Measurements from ENCODE around the gene EIF1AD.
"Not testable (repeated sequence)": the region's sequence is repeated elsewhere in the genome, so short reads cannot be mapped to it uniquely, and the experiment has no call there.

The EIF1AD gene, protein sequence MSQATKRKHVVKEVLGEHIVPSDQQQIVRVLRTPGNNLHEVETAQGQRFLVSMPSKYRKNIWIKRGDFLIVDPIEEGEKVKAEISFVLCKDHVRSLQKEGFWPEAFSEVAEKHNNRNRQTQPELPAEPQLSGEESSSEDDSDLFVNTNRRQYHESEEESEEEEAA

DNA sequence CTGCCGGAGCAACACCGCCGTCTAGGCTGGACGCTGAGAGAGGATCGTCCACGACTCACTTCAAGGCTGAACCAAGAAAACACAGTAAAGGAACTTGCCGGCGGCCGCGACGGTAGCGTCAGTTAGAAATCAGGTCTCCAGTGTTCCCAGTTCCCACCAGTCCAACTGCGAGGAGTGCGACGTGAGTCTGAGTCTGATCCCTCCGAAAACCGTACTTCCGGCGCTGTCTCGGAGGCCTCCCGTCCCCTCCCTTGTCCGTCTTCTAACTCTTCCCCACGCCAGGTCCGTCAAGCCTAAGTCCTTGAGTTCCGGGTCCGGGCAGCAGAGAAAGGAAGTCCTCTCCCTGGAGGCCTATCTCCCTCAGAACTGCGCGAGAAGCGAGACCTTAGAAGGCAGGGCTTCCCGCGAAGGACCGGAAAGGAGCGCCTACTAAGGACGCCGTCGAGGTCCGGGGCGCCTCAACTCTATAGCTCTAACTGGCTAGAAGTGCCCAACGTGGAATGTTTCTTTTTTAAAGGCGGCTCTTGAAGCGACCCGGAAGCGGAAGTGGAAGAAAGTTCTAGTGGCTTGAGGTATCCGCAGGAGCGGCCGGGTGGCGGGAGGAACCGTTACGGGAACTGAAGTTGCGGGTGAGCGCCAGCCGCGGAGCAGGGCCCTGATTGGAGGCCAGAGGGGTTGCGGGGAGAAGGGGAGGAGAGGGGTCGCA lies at the start of gene EIF1AD, which contains the start of gene BANF1:
Gene EIF1AD (minus strand): TSS at position 216 of the 706 bp plus-strand sequence. CDS start 1,768 bp downstream, outside the sequence.
Gene BANF1 (plus strand): TSS at position 562 of the 706 bp plus-strand sequence. CDS start 748 bp downstream, outside the sequence.
- peak; percentile 99 for DNase-seq

DNA sequence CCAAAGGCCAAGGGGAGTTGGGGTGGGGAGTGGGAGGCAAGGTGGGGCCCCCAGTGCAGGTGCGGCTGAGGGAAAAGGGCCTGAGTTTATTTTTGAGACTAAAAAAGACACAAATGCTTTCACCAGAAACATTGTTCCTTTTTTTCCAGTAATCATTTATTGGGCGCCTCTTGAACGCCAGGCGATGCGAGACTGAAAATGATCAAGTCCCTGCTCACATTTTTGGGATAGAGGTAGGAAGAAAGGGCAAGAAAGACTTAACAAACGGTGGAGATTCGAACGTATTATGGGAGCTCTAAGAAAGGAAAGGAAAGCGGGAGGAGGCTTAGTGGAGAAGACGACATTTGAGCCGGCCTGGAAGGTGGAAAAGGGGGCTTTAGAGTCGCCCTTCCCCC lies 49.4 kb upstream of the EIF1AD start:
- no peak for DNase-seq

DNA sequence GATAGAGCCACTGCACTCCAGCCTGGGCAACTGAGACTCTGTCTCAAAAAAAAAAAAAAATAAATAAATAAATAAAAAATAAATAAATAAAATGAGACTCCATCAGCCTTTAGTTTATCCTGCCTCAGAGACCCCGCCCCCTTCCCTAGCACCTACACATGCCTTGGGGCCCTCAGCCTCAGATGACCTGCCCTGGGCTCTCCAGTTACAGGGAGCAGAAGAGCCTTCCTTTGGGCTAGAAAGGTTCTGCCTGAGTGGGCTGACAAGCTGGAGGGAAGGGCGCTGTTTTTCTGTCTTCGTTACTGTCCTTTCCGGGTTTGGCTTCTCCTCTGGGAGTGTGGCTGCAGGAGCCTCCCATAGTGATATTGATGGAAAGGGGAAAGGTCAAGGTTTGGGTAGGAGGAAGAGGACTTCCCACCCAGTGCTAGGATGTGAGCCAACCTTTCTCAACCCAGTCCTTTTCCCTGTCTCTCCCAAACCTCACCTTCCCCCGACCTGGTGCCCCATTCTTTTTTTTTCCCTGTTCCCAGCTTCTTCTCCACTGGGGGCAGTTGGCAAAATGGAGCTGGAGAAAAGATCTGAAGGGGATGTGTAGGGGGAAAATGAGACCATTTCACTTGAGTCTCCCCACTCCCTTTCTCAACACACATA lies 48.7 kb upstream of the EIF1AD start:
- no peak for DNase-seq

DNA sequence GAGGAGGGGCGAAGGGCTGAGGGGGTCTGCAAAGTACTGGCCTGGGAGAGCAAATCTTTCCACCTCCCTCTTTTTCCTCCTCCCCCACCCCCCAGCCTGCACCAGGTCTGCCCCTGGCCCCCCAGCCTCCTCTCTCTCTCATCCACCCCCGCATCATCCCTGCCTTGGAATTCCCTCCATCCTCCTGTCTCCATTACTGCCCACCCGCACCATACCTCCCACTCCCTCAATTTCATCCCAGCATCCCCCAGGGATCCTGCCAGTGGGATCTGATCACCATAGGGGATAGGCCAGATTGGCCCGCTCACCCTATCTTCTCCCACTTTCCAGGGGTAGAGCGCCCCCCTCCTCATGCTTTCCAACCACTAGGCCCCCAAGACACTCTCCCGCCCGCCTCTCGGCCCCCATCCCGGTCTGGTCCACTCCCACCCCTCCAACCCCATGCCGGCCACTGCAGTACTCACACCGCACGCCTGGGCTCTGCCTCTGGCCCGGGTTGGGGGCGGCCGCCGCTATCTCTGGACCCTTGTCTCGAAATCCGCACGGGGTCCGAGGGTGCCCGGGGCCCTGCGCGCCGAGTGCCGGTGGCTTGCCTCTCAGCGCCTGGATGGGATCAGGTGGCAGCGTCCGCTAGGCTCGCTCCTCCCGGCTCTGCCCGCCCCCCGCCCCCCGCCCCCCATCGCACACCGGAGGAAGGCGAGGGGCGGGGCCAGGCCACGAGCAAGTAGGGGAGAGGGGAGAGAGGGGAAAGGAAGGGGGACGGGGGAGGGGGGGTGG lies 46.8 kb upstream of the EIF1AD start, which contains the start of gene GAL3ST3:
Gene GAL3ST3 (minus strand): TSS at position 615 of the 777 bp plus-strand sequence. CDS start 3,746 bp downstream, outside the sequence.
- no peak for DNase-seq

DNA sequence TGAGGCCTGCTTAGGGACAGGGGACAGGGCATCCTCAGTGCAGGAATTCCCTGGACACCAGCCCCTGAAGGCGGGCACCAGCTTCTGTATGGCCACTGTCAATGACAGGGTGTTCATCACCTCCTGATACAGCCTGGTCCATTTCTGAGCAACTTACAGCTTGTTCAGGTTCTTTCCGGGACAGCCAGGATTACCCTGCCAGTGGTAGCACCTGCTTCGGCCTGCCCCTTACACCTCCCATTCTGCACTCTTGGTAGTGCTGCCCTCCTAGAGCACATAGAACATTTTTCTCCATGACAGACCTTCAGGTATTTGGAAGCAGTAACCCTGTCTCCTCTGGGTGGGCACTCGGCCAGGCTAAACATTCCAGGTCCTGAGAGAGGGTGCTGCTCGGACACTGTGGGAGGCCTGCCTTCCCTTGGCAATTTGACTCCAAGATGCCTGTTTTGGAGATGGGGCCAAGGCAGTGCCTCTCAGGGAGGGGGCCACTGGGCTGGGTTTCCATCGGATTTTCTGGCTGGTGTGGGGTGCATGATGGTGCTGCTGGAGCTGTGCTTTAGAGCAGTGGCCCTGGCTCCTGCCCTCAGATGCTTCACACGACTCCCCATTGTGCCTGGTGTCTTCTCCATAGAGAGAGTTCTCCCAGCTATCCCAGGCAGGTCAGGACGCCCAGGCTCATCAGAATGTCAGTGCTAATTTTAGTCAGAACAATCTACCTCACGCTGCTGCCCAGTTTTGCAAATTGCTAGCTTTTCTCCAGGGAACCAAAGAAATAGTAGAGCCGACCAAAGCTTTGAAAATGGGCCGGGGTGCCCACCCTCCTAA lies 45.8 kb upstream of the EIF1AD start:
- no peak for DNase-seq

DNA sequence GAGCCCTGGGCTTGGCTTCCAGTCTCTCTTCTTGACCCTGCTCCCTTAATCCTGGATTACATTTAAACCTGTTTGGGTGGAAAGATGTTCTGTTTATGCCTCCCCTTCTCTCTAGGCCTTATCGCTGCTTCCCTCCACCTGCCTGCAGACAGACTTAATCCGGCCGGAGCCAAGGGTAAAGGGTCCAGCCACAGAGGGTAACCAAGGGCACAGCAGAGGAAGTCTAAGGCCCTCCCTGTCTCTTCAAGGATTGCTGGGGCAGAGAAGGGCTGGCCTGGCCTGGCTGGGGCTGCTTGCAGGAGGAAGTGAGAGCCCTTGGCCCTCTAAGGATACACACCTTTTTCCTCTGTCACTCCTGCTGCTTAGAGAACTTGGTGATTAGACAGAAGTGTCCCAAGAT lies 44.9 kb upstream of the EIF1AD start:
- no peak for DNase-seq

DNA sequence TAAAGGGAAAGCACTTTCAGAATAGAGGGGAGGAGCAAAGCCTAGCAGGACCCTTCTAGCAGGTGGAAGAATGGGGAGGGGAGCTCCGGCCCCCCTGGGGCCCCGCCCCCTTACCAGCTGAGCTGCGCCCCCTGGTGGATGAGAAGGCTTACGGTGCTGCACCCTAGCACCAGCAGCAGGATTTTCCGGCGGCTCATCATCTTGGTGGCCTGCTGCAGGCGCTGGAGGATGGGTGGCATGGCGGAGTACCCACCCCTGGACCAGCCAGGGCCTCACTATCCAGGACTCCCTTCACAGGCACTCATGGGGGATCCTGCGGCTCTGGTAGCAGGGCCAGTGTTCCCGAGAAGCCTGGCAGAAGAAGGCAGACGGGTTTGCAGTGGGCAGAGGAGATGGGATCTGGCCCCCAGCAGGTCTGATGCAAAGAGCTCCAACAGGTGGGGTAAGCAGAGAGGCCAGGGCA lies 43.3 kb upstream of the EIF1AD start:
- peak; percentile 87 for DNase-seq

DNA sequence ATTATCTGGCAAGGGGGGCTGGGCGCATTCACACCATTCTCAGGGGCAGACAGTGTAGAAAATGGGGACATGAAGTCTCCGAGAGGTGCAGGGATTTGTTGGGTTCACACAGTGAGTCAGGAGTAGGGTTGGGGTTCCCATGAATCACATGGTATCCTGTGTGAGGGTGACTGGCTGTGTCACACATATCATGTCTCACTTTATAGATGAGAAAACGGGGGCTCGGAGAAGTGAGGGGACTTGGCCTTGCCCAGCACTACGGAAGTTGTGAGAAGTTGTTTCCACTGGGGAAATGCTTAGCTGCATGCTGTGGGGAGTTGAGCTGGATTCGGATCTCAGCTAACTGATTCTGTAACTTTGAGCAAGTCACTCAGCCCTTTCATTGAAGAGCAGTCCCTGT lies 42.8 kb upstream of the EIF1AD start:
- DNase-seq, result no peak

DNA sequence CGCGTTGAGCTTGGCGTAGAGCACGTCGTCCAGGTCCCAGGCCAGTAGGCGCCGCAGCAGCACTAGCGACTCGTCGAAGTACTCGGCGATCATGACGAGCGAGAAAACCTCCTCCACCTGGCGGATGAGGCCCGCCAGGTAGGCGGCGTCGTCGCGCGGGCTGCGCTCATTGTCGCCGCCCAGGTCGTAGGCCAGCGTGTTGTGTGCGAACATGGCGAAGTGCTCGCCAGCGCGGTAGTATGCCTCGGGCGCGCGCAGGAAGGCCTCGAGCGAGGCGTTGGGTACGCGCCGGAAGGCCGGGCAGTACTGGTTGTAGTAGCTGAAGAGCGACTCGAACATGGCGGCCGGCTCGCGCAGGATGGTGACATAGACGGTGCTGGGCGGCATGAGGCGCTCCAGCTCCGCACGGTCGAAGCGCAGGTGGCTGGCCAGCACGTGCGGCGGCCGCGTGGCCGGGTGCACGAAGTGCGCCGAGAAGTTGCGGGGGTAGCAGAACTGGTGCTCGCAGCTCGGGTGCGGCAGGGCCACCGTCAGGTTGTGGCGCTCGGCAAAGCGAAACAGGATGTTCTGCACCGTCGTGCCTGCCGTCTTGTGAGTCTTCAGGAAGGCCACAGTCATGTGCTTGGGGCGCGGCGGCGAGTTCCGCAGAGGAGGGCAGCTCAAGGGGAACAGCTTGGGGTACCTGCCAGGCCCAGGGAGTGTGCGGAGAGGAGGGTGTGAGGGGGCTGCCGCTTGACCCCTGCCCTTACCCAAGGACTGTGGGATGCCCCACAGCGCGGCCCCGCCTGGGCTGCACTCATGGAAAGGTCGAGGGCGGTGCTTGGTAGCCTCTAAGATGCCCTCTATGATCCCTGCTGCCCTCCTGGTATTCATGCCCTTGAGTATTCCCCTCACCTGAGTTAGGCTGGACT lies 41.3 kb upstream of the EIF1AD start:
- DNase-seq, result no peak

DNA sequence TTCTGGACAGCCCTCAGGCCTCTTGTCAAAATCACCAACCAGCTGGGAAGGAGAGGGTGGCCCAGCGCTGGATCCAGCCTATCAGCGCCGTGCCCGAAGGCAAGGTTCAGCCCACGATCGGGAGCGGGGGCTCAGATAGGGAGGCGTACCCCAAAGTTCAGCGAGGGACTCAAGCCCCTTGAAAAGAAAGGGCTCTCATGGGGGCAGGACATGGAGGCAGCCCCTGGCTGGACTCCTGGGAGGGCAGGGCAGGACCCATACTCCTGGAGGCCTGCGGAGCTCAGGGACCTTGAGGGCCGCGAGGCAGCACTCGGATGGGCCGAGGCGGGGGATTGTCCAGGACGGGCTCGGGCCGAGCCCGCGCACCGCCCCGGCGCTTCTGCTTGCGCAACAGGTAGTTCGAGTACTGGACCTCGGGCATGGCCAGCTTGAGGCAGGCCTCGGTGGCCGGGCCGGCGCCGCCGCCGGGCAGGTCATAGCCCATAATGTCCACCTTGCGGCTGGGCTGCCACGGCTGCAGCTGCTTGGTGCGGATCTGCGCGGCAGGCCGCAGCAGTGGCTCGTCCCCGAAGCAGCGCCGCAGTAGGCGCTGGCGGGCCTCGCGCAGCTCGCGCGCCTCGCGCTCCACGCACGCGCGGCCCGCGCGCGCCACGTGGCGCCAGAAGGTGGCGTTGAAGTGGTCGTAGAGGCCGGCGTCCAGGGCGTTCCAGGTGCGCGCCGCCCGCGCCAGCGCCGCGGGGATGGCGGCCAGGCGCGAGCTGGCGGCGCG lies 40.5 kb upstream of the EIF1AD start:
- no peak for DNase-seq

DNA sequence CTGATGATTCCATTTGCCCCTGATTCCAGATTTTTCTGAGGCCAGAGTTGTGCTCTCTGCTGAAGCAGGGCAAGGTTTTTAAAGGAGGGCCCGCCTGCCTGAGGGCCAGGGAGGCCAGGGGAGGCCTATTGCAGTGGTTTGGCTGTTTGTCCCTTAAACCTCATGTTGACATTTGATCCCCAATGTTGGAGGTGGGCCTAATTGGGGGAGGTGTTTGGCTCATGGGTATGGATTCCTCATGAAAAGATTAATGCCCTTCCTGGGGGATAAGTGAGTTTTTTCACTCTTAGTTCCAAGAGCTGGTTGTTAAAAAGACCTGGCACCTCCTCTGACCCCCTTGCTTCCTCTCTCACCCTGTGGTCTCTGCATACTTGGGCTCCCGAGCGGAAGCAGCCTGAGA lies 37.8 kb upstream of the EIF1AD start:
- DNase-seq, result no peak

DNA sequence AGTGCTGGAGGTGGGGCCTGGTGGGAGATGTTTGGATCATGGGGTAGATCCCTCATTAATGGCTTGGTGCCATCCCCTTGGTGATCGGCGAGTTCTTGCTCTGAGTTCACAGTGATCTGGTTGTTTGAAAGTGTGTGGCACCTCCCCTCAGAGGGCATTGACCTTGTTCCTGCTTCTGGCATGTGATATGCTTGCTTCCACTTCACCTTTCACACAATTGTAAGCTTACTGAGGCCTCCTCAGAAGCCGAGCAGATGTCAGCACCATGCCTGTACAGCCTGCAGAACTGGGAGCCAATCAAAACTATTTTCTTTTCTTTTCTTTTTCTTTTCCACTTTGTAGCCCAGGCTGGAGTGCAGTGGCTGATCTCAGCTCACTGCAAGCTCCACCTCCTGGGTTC lies 35.4 kb upstream of the EIF1AD start:
- DNase-seq, result no peak

DNA sequence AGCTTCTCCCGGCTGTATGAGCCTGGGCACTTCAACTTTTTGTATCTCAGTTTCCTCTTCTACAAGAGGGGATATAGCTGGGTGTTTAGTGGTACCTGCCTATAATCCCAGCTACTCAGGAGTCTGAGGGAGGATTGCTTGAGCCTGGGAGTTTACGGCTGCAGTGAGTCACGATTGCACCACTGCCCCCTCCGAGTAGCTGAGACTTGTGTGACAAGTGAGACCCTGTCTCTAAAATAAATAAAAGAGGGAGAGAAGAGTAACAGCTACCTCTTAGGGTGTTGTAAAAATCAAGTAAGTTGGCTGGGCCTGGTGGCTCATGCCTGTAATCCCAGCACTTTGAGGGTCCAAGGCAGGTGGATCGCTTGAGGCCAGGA lies 34.4 kb upstream of the EIF1AD start:
- DNase-seq, result no peak

DNA sequence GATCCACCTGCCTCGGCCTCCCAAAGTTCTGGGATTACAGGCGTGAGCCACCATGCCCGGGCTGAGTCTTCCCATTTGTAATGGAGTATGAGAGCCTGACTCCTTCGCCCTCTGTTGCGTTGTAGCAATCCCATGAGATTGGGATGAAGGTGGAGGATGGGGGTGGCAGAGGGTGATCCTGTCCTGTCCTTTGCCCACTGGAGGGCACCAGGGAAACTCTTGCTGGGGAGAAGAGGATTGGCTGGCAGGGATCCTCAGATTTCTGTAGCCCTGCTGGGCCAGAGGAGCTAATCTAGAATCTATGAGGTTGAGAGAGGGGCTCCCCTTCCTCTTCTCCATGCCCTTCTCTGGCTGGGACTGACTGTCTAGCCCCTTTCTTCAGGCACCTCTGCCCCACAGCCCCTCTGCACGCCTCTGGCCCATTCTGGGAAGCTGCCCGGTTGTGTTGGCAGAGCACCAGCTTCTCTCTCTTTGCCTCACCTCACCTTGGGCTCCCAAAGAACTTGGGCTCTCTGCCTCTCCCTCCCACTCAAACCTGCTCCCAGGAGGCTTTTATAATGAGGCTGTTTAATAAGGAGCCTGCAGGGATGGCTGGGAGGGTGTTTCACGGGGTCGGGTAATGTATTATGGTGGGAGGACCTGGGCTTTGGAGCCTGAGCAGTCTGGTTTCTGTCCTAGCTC lies 33.8 kb upstream of the EIF1AD start:
- DNase-seq, result no peak

DNA sequence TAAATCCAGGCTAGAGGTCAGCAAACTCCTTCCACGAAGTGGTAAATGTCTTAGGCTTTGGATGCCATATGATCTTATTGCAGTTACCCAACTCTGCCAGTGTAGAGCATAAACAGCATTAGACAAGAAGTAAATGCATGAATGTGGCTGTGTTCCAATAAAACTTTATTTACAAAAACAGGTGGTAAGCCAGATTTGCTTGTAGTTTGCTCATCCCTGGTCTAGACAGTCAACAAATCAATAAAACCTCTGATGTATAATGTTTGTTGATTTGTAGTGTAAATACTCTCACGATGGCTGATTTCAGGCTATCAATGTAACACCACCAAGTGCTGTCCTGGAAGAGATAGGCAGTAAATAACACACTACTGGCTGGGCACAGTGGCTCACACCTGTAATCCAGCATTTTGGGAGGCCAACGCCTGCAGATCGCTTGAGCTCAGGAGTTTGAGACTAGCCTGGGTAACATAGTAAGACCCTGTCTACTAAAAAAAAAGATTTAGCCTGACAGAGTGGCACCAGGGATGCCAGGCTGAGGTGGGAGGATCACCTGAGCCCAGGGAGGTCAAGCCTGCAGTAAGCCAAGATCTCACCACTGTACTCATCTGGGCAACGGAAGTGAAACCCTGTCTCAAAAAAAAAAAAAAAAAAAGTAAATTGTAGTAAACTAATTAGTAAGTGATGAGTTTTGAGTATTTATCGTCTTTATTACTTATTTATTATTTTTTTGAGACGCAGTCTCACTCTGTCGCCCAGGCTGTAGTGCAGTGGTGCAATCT lies 31.2 kb upstream of the EIF1AD start:
- no peak for DNase-seq

DNA sequence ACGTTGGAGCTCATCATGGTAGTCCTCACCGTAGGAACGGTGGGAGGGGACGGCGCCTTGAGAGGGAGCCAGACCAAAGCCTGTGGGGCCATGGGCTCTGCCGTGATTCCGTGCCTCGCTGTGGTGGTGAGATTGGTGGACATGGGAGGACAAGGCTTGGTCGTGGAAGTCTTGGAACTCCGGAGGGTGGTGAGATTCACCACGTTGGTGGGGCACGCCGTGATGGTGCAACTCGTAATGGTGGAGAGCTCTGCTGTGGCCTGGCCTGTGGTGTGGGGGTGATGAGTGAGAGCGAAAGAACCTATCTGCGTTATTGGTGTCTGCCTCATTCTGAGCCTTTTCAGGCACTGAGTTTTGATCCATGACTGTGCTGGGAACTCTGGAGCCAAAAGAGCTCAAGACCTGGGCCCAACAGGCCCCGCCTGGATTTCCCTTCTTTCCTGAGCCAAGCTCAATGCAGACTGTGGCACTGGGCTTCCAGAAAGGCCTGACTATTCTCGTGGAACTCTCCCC lies 24.1 kb upstream of the EIF1AD start, which contains the start of gene CATSPER1:
Gene CATSPER1 (minus strand): TSS at position 463 of the 513 bp plus-strand sequence. CDS start 100 bp downstream, at position 363.
- no peak for DNase-seq

DNA sequence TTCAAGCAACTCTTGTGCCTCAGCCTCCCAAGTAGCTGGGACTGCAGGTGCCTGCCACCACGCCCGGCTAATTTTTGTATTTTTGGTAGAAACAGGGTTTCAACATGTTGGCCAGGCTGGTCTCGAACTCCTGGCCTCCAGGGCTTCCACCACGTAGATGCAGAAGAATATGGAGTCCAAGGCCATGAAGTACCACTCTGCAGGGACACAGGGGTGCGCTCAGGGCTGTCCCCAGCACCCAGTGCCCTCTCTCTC lies 21.2 kb upstream of the EIF1AD start:
- not testable (repeated sequence) for DNase-seq

DNA sequence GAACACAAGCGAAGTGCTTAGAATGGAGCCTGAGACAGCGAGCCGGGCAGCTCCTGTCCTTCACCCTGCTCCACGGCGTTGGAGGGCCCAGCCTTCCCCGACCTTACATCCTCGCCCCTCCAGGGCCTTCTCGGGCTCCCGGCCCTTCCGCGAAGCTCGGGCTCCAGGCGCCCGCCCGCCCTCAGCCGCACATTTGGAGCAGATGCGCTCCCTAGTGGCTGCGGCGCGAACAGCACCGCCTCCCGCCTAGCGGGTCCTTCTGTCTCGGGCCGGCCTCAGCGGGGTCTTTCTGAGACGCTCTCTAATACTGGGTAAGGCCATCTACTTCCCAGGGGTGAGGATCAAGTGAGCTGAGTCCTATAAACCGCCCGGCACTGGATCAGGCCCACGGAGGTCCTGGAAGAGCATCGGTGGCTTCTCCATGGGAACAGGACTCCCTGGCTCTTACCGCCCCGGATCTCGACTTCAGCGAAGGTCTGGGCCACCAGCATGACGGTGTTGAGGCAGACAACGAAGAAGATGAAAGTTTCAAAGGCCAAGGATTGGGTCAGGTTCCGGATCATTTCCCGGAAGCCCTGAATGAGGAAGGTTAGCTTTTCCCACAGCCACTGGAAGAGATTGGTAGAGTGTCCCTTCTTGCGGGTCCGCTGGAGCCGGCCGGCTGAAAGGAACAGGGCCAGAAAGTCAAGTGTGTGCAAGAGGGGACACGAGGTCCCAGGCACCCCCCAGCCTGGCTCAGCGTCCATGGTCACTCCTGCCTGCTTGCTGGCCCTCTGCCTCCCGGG lies 20.6 kb upstream of the EIF1AD start:
- DNase-seq, result peak; percentile 38
